VCaP (cell line): Measurements from ENCODE around the gene MYBPH.

Source experiments
- H3K27ac ChIP-seq: fragments of 450-650 bp; 2 replicates; pipeline ENCODE4 v1.5.1; 2017
- TF ChIP-seq, protein P1 (sequence below): fragments of 450-650 bp; conservative IDR thresholded peaks from 2 replicates; pipeline ENCODE4 v1.5.1; 2017; ENCODE audit warnings: mild to moderate bottlenecking, moderate library complexity

Gene MYBPH

DNA sequence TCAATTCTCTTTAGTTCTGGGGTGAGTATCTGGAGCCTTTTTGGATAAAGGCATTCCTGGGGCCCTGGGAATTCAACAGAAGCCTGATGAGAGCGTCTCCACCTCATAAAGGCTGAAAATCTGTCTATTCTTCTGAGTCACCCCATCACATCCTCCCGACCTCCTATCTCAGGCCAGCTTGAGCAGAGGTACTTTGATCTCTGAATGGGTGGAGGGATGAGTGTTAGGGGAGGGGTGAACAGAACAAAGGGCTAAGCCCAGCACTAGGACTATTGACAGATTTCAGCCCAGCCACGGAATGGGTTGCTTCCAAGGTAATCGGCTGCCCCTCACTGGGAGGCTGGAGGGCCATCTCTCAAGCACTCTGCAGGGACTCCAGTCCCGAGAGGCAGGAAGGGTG, 2.5 kb upstream of the MYBPH start:
- H3K27ac ChIP-seq, result no peak overlapping the region
- TF ChIP-seq, protein P1, sequence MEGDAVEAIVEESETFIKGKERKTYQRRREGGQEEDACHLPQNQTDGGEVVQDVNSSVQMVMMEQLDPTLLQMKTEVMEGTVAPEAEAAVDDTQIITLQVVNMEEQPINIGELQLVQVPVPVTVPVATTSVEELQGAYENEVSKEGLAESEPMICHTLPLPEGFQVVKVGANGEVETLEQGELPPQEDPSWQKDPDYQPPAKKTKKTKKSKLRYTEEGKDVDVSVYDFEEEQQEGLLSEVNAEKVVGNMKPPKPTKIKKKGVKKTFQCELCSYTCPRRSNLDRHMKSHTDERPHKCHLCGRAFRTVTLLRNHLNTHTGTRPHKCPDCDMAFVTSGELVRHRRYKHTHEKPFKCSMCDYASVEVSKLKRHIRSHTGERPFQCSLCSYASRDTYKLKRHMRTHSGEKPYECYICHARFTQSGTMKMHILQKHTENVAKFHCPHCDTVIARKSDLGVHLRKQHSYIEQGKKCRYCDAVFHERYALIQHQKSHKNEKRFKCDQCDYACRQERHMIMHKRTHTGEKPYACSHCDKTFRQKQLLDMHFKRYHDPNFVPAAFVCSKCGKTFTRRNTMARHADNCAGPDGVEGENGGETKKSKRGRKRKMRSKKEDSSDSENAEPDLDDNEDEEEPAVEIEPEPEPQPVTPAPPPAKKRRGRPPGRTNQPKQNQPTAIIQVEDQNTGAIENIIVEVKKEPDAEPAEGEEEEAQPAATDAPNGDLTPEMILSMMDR, result no peak

DNA sequence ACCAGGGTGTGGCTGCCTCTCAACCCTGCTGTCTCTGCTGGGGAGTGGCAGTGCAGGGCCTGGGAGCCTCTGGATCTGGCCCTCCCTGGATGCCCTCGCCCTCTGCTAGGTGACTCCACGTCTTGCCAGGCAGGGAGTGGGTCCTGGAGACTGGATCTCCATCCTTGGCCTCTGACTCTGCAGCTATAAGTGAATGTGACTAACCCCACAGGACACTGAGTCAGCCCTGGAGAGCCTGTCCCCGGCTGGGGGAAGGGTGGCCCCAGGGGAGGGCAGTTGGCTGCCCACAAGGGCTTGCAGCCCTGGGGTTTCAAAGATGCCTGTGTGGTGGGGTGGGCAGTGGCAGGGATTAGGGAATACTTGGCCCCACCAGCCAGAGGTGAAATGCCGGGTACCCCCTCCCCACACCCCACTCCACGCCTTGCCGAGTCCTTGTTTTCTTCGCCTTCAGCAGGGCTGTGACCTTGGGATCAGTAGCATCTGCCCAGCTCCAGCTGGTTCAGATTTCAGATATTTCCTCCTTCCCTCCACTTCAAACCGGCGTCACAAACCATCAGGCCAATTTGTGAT, 1.9 kb upstream of the MYBPH start:
- no peak overlapping the region for H3K27ac ChIP-seq
- TF ChIP-seq, protein P1, result no peak

DNA sequence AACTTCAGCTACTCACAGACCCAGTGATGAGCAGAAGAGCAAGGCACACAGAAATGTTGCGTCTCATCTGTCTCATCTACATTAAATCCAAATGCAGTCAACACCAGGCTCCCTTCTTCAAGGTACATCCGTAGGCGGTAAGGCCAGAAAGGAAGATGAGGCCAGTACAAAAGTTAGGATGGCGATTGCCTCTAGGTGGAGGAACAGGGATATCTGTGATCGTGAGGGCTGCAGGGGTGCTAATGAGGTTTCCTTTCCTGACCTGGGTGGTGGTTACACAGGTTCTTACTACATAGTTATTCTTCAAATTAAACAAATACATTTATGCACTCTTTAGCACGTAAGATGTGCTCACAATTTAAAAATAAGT, 1.4 kb upstream of the MYBPH start:
- TF ChIP-seq, protein P1, result no peak
- no peak overlapping the region for H3K27ac ChIP-seq

DNA sequence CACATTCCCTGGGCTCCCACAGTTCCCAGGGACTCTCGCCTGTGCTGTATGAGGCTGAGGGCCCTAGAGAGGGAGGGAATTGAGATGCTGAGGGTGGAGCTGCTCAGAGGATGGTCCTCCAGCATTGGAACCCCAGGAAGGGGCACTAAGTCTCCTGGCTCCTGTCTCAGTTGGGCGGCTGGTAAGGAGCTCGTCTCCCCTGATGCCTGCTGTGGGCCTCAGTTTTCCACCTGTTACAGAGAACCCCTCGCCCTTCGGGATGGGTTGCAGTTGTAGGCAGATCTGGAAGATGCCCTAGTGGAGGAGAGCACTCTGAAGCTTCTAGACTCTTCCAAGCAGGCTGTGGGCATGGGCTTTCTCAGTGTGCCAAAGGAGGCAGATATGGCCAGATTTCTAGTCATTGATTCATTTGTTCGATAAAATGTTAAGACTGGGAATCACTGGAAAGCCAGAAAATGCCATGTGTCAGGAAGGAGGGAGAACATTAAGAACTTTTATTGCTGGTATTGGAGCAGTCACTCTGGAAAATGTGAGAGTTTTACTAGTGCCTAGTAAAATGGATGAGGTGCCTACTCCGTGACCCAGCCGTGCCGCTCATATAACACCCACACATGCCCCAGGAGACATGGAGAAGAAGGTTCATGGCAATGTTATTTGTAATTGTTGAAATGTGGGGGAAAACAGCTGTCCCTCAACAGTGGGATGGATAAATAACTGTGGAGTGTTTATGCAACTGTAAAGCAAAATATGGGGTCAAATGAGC, 828 bp upstream of the MYBPH start:
- TF ChIP-seq, protein P1, result no peak
- H3K27ac ChIP-seq, result no peak overlapping the region

DNA sequence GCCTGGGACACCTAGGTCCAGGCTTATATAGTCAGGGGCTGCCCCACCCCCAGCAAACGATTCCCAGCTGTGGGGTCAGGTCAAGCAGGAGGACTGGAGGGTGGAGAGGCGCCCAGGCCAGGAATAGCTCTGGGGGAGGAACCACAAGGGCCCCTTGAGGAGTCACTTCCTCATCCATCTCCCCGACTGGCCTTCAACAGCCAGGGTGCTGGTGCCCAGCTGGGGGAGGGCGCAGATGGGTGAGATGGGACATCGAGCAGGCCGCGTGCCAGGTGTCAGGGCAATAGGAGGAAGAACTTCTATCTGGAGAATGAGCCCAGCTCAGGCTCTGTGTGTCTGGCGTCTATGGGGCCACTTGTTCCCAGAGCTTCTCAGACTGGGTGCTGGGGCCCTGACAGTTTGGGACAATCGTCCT, 208 bp upstream of the MYBPH start:
- TF ChIP-seq, protein P1, result no peak
- H3K27ac ChIP-seq, result no peak overlapping the region

DNA sequence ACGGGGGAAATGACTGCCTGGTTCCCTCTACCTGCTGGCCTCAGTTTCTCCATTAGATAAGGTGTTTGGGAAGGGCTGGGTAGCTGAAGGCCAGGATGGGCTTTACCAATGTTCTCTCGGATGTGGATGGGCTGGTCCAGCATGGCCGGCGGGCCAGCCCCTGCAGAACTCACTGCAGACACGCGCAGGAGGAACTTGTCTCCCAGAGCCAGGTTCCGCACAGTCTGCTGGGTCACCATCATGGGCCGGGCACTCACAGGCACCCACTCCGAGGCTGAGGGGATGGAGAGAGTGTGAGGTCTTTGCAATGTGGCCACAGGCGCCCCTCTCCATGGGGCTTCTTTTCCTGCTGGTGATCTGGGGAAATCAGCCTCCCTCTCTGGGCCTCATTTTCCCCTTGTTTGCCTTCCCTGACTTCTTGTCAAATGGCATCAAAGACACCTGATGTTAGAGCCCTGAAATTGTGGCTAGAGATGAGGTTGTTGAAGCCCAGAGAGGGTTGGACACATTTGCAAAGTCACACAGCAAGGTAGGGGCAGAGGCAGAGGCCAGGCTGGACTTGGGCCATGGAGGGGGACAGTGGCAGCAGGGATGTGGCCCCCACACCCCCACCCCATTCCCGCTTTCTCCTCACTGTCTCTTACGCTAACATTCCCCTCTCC, 1.2 kb downstream of the MYBPH start:
- H3K27ac ChIP-seq, result no peak overlapping the region
- TF ChIP-seq, protein P1, result no peak

DNA sequence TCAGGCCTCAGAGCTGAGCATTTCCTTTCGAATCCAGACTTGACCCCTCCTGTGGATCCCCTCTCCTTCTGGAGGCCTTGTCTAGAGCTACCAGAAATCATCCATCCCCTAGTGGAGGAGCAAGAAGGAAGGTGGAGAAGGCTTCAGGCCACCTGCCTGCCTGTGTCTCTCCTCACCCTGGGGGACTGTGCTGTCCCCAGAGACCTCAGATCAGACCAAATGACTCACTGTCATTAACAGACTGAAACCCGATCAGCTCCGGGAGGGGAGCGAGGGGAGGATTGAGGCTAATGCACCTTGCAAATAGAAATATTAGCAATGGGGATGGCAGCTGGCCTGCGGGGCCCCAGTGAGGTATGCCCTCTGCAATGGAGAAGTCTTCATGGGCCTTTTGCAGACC, 2.1 kb downstream of the MYBPH start:
- TF ChIP-seq, protein P1, result no peak
- H3K27ac ChIP-seq, result no peak overlapping the region
